HepG2 (cell line): ENCODE data around the gene FLYWCH1. TPM values are rescaled to one million over a fixed set of nuclear protein-coding genes. Genes with fewer than 3 reads are reported as not detected.

Experiments used
- ATM ChIP-seq: fragments of 450-650 bp; IDR thresholded peaks from 2 replicates; pipeline ENCODE4 v1.7.1; 2017; ENCODE audit warnings: mild to moderate bottlenecking, borderline replicate concordance
- CEBPZ ChIP-seq: IDR thresholded peaks from 2 replicates; pipeline ENCODE4 v1.6.1; 2012; ENCODE audit warnings: low read length, improper control_type of control experiment
- CENPX ChIP-seq: sonication (generic); formaldehyde crosslinking; IDR thresholded peaks from 2 replicates; pipeline ENCODE4 v1.9.0; 2021; ENCODE audit warnings: mild to moderate bottlenecking, missing genetic modification reagents, moderate library complexity
- EHMT2 ChIP-seq: fragments of 200-600 bp; sonication (generic); IDR thresholded peaks from 2 replicates; pipeline ENCODE4 v1.7.0; 2017; ENCODE audit warnings: antibody characterized with exemption, low read depth, low read length, borderline replicate concordance
- FOXP1 ChIP-seq, 2 experiments: fragments of 450-650 bp in 1 of 2; IDR thresholded peaks; 2 replicates each; pipeline ENCODE4 v1.6.1; 2017 to 2018; ENCODE audit warnings: antibody characterized with exemption in 1 of 2
- GATAD2A ChIP-seq: IDR thresholded peaks from 2 replicates; pipeline ENCODE4 v1.6.1; 2016
- KDM6A ChIP-seq: IDR thresholded peaks from 2 replicates; pipeline ENCODE4 v1.6.1; 2016; ENCODE audit warnings: low read depth
- MAFK ChIP-seq, 2 experiments: IDR thresholded peaks in 1 of 2; conservative IDR thresholded peaks in 1 of 2; 2 replicates each; pipeline ENCODE4 v1.6.1; 2011; ENCODE audit warnings: improper control_type of control experiment in 2 of 2, low read length in 2 of 2
- PBX2 ChIP-seq: IDR thresholded peaks from 2 replicates; pipeline ENCODE4 v1.6.1; 2016; ENCODE audit warnings: control low read depth
- RARA ChIP-seq: IDR thresholded peaks from 2 replicates; pipeline ENCODE4 v1.6.1; 2016; ENCODE audit warnings: missing genetic modification reagents, missing compliant biosample characterization
- RBM22 ChIP-seq: fragments of 200-400 bp; formaldehyde crosslinking; optimal IDR thresholded peaks from 2 replicates; pipeline ENCODE3; 2017; ENCODE audit warnings: mild to moderate bottlenecking, low read length, moderate library complexity
- REPIN1 ChIP-seq: sonication (generic); formaldehyde crosslinking; IDR thresholded peaks from 2 replicates; pipeline ENCODE4 v1.8.0; 2022; ENCODE audit warnings: missing genetic modification reagents, low read depth, mild to moderate bottlenecking, borderline replicate concordance
- RFX1 ChIP-seq: fragments of 450-650 bp; IDR thresholded peaks from 2 replicates; pipeline ENCODE4 v1.6.1; 2017
- SAP130 ChIP-seq: IDR thresholded peaks from 2 replicates; pipeline ENCODE4 v1.6.1; 2016; ENCODE audit warnings: low read depth
- SMC3 ChIP-seq: IDR thresholded peaks from 2 replicates; pipeline ENCODE4 v1.6.1; 2011; ENCODE audit warnings: low read length, improper control_type of control experiment
- TEF ChIP-seq: sonication (generic); formaldehyde crosslinking; IDR thresholded peaks from 2 replicates; pipeline ENCODE4 v1.5.0; 2020; ENCODE audit warnings: missing genetic modification reagents
- XBP1 ChIP-seq: sonication (generic); formaldehyde crosslinking; IDR thresholded peaks from 2 replicates; pipeline ENCODE4 v1.5.0; 2020; ENCODE audit warnings: missing genetic modification reagents
- YEATS4 ChIP-seq: sonication (generic); formaldehyde crosslinking; IDR thresholded peaks from 2 replicates; pipeline ENCODE4 v1.4.0; 2020; ENCODE audit warnings: missing genetic modification reagents, borderline replicate concordance
- YY1 ChIP-seq: IDR thresholded peaks from 2 replicates; pipeline ENCODE4 v1.6.1; 2011; ENCODE audit warnings: low read length, low read depth, moderate library complexity, mild to moderate bottlenecking; ENCODE audit not compliant: insufficient read depth, insufficient replicate concordance
- ZBTB2 ChIP-seq: sonication (generic); formaldehyde crosslinking; IDR thresholded peaks from 2 replicates; pipeline ENCODE4 v1.8.0; 2022; ENCODE audit warnings: low read depth, missing genetic modification reagents
- ZFP90 ChIP-seq: sonication (generic); formaldehyde crosslinking; IDR thresholded peaks from 2 replicates; pipeline ENCODE4 v1.8.0; 2022; ENCODE audit warnings: missing genetic modification reagents, mild to moderate bottlenecking, inconsistent platforms, borderline replicate concordance
- ZNF510 ChIP-seq: sonication (generic); formaldehyde crosslinking; IDR thresholded peaks from 2 replicates; pipeline ENCODE4 v1.4.0; 2020; ENCODE audit warnings: low read depth, mild to moderate bottlenecking, missing genetic modification reagents
- ZNF747 ChIP-seq: sonication (generic); formaldehyde crosslinking; IDR thresholded peaks from 2 replicates; pipeline ENCODE4 v1.8.1; 2023; ENCODE audit warnings: missing genetic modification reagents, mild to moderate bottlenecking, borderline replicate concordance
- ZNF878 ChIP-seq: sonication (generic); formaldehyde crosslinking; IDR thresholded peaks from 2 replicates; pipeline ENCODE4 v1.8.1; 2023; ENCODE audit warnings: mild to moderate bottlenecking, missing genetic modification reagents, moderate library complexity
- ZSCAN9 ChIP-seq: IDR thresholded peaks from 2 replicates; pipeline ENCODE4 v1.6.1; 2016; ENCODE audit warnings: borderline replicate concordance
- polyA plus RNA-seq, 8 experiments: library from polyadenylated mRNA; depleted of rRNA in 3 of 8; stranded (reverse) in 7 of 8; unstranded in 1 of 8; fragments of >200 nt; fragmentation: Illumina TruSeq in 4 of 8; extraction: Trizol in 4 of 8; gene quantifications; 2 replicates each; pipeline versions ENCODE4 v1.2.1 to v1.2.3, GENCODE V29; 2011 to 2016; ENCODE audit warnings: low read depth in 4 of 8, missing spikeins in 1 of 8, mixed read lengths in 1 of 8; ENCODE audit not compliant: insufficient read depth in 1 of 8
- total RNA-seq, 5 experiments: library from RNA; depleted of rRNA; stranded (reverse); fragments of >200 nt; fragmentation: Illumina TruSeq; extraction: Trizol; gene quantifications; 2 replicates each; pipeline ENCODE4 v1.2.3, GENCODE V29; 2016; ENCODE audit warnings: low read depth in 1 of 5

Gene FLYWCH1
- total and polyA plus RNA-seq, 2 of the 13 experiments (the other 11 are each of a cell fraction or from before 2014, with no cell fraction given) = 7.3 to 12.4 TPM

- no peak for TF ChIP-seq RBM22
- no peak for TF ChIP-seq CEBPZ
- TF ChIP-seq XBP1 (CRISPR knock-in tag) = no peak
- TF ChIP-seq ZFP90 (CRISPR knock-in tag) = peak; percentile 64; the same call in 1 of the 2 replicates
- TF ChIP-seq ZNF747 (CRISPR knock-in tag) = no peak
- no peak for TF ChIP-seq FOXP1 (IDR thresholded peaks at IDR 0.05)
- peak; percentile 12; the same call in 1 of the 2 replicates for TF ChIP-seq FOXP1 (CRISPR knock-in tag; IDR thresholded peaks at IDR 0.05)
- 0 out of 2 replicates have a peak, but pooled peaks have one; percentile 62 for TF ChIP-seq ZBTB2
- TF ChIP-seq YY1 = peak; percentile 57
- TF ChIP-seq TEF (CRISPR knock-in tag) = peak; percentile 54; the same call in 1 of the 2 replicates
- TF ChIP-seq MAFK (conservative IDR thresholded peaks at IDR 0.05 in 1 of 2, IDR thresholded peaks at IDR 0.05 in 1 of 2; ENCODE audit: low read length in 2 of 2) = no peak
- no peak for TF ChIP-seq EHMT2
- no peak for TF ChIP-seq SMC3
- peak; percentile 92 for TF ChIP-seq SAP130
- peak; percentile 53; the same call in 1 of the 2 replicates for TF ChIP-seq YEATS4
- peak; percentile 89 for TF ChIP-seq ZSCAN9 (CRISPR knock-in tag)
- TF ChIP-seq RFX1 = no peak
- no peak for TF ChIP-seq ZNF510 (CRISPR knock-in tag)
- TF ChIP-seq GATAD2A = peak; percentile 52
- no peak for TF ChIP-seq REPIN1 (CRISPR knock-in tag)
- no peak for TF ChIP-seq RARA (CRISPR knock-in tag)
- TF ChIP-seq ATM = no peak
- TF ChIP-seq PBX2 = no peak
- no peak for TF ChIP-seq CENPX (CRISPR knock-in tag)
- TF ChIP-seq KDM6A (CRISPR knock-in tag) = no peak
- TF ChIP-seq ZNF878 = no peak
These were observed 6.3 kb upstream of the FLYWCH1 start (continued) for GRCh38 chr16:2905241-2905987.
